K562 (cell line): Measurements from ENCODE around the gene SREBF1.

Experiments used
- EZH2 ChIP-seq: IDR thresholded peaks from 2 replicates; pipeline ENCODE4 v1.6.1; 2012; ENCODE audit warnings: low read depth, mild to moderate bottlenecking, inconsistent platforms, low read length, borderline replicate concordance
- FOXA1 ChIP-seq: fragments of 450-650 bp; IDR thresholded peaks from 2 replicates; pipeline ENCODE4 v1.6.1; 2016; ENCODE audit warnings: mild to moderate bottlenecking, borderline replicate concordance
- HNRNPK ChIP-seq: fragments of 200-400 bp; formaldehyde crosslinking; IDR thresholded peaks from one replicate; pipeline ENCODE4 v1.6.1; 2018; ENCODE audit warnings: mild to moderate bottlenecking, low read depth, low read length; ENCODE audit not compliant: poor library complexity, severe bottlenecking
- NCOR1 ChIP-seq: fragments of 450-650 bp; IDR thresholded peaks from 2 replicates; pipeline ENCODE4 v1.6.1; 2016; ENCODE audit warnings: mild to moderate bottlenecking, moderate library complexity
- POLR2A ChIP-seq: fragments of 450-650 bp; conservative IDR thresholded peaks from 2 replicates; pipeline ENCODE4 v1.6.1; 2016
- POLR2AphosphoS5 ChIP-seq: IDR thresholded peaks from 2 replicates; pipeline ENCODE4 v1.6.1; 2011; ENCODE audit warnings: mild to moderate bottlenecking, low read depth, low read length, moderate library complexity; ENCODE audit not compliant: control insufficient read depth, insufficient read depth
- SMC3 ChIP-seq: conservative IDR thresholded peaks from 2 replicates; pipeline ENCODE4 v1.6.1; 2011; ENCODE audit warnings: low read depth, low read length, improper control_type of control experiment; ENCODE audit not compliant: insufficient read depth
- SNRNP70 ChIP-seq: fragments of 200-400 bp; formaldehyde crosslinking; optimal IDR thresholded peaks from 2 replicates; pipeline ENCODE3; 2017; ENCODE audit warnings: low read depth, low read length
- SREBF2 ChIP-seq: sonication (generic); formaldehyde crosslinking; IDR thresholded peaks from 2 replicates; pipeline ENCODE4 v1.4.0; 2020; ENCODE audit warnings: mild to moderate bottlenecking, missing genetic modification reagents
- ZNF407 ChIP-seq: fragments of 450-650 bp; IDR thresholded peaks from 2 replicates; pipeline ENCODE4 v1.6.1; 2016; ENCODE audit warnings: low read depth
- TF ChIP-seq, protein P1 (sequence below), 3 experiments: IDR thresholded peaks in 2 of 3; conservative IDR thresholded peaks in 1 of 3; 2 replicates each; pipeline ENCODE4 v1.5.1; 2011 to 2012; ENCODE audit warnings: low read length in 3 of 3, mild to moderate bottlenecking in 3 of 3, control low read depth in 2 of 3, improper control_type of control experiment in 1 of 3, inconsistent platforms in 1 of 3, low read depth in 1 of 3, mixed read lengths in 1 of 3, moderate library complexity in 1 of 3; ENCODE audit not compliant: insufficient read depth in 2 of 3

- TF ChIP-seq SREBF2 (CRISPR knock-in tag) (no peak), SMC3 (no peak), EZH2 (no peak), ZNF407 (no peak), POLR2A (no peak), NCOR1 (no peak), FOXA1 (no peak), SNRNP70 (no peak), HNRNPK (no peak), POLR2AphosphoS5 (no peak)
- TF ChIP-seq, protein P1, sequence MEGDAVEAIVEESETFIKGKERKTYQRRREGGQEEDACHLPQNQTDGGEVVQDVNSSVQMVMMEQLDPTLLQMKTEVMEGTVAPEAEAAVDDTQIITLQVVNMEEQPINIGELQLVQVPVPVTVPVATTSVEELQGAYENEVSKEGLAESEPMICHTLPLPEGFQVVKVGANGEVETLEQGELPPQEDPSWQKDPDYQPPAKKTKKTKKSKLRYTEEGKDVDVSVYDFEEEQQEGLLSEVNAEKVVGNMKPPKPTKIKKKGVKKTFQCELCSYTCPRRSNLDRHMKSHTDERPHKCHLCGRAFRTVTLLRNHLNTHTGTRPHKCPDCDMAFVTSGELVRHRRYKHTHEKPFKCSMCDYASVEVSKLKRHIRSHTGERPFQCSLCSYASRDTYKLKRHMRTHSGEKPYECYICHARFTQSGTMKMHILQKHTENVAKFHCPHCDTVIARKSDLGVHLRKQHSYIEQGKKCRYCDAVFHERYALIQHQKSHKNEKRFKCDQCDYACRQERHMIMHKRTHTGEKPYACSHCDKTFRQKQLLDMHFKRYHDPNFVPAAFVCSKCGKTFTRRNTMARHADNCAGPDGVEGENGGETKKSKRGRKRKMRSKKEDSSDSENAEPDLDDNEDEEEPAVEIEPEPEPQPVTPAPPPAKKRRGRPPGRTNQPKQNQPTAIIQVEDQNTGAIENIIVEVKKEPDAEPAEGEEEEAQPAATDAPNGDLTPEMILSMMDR (IDR thresholded peaks at IDR 0.05 in 2 of 3, conservative IDR thresholded peaks at IDR 0.05 in 1 of 3; ENCODE audit: insufficient read depth in 2 of 3, low read depth in 1 of 3, low read length in 3 of 3), result no peak
Measured at GRCh38 chr17:17797119-17797809, 39.5 kb downstream of the SREBF1 start.
